ENCODE data around the gene BLOC1S3.

Gene BLOC1S3

GRCh38 chr19:45173816-45174215, 4.8 kb upstream of the BLOC1S3 start:
- DNase-seq: no peak
- peaks cover 0 to 4% of the 10 kb centered on the region in 2 donors for H3K36me3 Mint-ChIP-seq
- H3K4me3 Mint-ChIP-seq: no peak overlapping the region
- no peaks in the 10 kb centered on the region for H3K9me3 Mint-ChIP-seq
- no peaks in the 10 kb centered on the region for H3K27me3 Mint-ChIP-seq
- peak overlapping the region; percentile 91 for H3K27ac Mint-ChIP-seq
- ATAC-seq (replicated peaks): no peak
- peaks cover 22 to 43% of the 10 kb centered on the region in 2 donors for H3K4me1 Mint-ChIP-seq

DNA sequence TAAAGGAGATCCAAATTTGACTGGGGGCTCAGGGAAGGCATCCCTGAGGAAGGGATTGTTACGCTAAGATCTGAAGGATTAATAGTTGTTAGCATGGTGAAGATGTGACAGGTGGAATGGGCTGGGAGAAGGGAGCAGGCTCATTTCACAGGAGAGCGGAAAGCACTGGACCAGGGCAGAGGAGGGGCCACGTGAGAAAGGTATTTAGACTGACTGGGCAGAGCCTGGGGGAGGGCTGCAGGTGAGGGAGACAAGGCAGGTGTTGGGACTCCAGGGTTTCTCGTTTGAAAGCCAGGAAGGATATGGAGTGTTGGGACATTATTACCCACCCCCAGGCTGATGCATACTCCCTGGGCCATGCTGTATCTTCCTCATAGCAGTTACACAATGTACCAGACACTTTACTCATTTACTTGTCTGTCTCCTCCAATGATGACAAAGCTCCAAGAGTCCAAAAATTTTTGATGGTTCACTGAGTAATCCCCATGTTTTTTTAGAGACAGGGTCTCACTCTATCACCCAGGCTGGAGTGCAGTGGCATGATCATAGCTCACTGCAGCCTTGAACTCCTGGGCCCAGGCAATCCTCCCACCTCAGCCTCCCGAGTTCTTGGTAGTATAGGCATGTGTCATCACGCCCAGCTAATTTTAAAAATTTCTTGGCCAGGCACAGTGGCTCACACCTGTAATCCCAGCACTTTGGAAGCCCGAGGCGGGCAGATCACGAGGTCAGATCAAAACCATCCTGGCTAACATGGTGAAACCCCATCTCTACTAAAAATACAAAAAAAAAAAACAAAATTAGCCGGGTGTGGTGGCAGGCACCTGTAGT, 2.9 kb upstream of the BLOC1S3 start:
- Mint-ChIP-seq H3K9me3 (no peaks in the 10 kb centered on the region), H3K36me3 (peaks cover 0 to 4% of the 10 kb centered on the region in 2 donors), H3K27me3 (no peaks in the 10 kb centered on the region), H3K27ac (no peak overlapping the region), H3K4me3 (peak overlapping the region in 1 of 2 donors; percentile 15), H3K4me1 (peaks cover 26 to 52% of the 10 kb centered on the region in 2 donors)
- no peak for DNase-seq
- no peak for ATAC-seq (replicated peaks)

DNA sequence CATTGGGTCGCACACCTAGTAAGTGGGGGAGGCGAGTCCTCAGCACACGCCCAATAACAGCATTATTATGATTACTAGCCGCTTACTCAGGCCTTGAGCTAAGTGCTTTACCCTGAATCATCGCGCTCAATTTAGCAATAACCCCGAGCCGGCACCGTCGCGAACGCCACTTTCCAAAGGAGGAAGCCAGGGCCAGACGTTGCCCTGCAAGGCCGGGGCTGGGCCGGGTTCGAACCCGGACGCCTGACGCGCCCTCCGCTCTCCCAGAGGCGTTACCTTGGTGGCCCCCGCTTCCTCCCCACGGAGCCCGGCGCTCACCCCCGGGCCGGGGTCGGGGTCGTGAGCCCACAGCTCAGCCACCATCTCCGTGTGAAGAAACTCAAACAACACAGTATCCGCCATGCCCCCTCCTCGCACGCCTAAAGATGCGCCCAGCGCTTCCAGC, 745 bp upstream of the BLOC1S3 start, which contains the start of gene TRAPPC6A:
Gene TRAPPC6A, minus strand, starts transcription at position 421 of the 445 bp plus-strand sequence. Its CDS starts 19 bp downstream, at position 402.
- DNase-seq (no peak), ATAC-seq (replicated peaks) (peak; percentile 5 to 6)
- Mint-ChIP-seq H3K4me1 (peaks cover 23 to 50% of the 10 kb centered on the region in 2 donors), H3K9me3 (no peaks in the 10 kb centered on the region), H3K27me3 (no peaks in the 10 kb centered on the region), H3K4me3 (peak within 1 kb of the TSS; percentile 86 to 90), H3K27ac (peak within 1 kb of the TSS; percentile 97), H3K36me3 (peaks cover 10 to 18% of the 10 kb centered on the region in 2 donors)

DNA sequence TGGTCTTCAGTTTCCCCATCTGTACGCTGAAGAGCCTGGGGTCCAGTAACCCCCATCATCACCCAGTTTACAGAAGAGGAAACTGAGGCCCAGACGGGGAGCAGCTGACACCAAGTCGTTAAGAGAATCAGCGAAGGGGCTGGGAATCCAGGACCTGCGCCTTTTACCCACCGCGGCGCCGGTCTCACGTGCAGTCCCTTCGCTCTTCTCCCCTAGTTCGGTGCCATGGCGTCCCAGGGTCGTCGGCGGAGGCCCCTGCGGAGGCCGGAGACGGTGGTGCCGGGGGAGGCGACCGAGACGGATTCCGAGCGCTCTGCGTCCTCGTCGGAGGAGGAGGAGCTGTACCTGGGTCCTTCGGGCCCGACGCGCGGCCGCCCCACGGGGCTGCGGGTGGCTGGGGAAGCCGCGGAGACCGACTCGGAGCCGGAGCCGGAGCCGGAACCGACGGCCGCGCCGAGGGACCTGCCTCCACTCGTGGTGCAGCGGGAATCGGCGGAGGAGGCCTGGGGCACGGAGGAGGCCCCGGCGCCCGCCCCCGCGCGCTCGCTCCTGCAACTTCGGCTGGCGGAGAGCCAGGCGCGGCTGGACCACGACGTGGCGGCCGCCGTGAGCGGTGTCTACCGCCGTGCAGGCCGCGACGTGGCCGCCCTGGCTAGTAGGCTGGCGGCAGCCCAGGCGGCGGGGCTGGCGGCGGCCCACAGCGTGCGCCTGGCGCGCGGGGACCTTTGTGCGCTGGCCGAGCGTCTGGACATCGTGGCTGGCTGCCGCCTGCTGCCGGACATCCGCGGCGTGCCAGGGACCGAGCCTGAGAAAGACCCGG, 698 bp downstream of the BLOC1S3 start:
- no peaks in the 10 kb centered on the region for H3K27me3 Mint-ChIP-seq
- ATAC-seq (replicated peaks): peak in 1 of 2 donors; percentile 10

GRCh38 chr19:45179892-45180370, 1.3 kb downstream of the BLOC1S3 start:
- ATAC-seq (replicated peaks) (no peak), DNase-seq (no peak)
- no peaks in the 10 kb centered on the region for H3K9me3 Mint-ChIP-seq
- peaks cover 11 to 20% of the 10 kb centered on the region in 2 donors for H3K36me3 Mint-ChIP-seq
- H3K27me3 Mint-ChIP-seq: no peaks in the 10 kb centered on the region
- peak overlapping the region; percentile 78 to 86 for H3K4me3 Mint-ChIP-seq
- H3K4me1 Mint-ChIP-seq: peaks cover 23 to 55% of the 10 kb centered on the region in 2 donors
- H3K27ac Mint-ChIP-seq: peak overlapping the region; percentile 56

More for the DNA sequence above, 698 bp downstream of the BLOC1S3 start:
- H3K4me3 Mint-ChIP-seq: peak overlapping the region; percentile 86 to 90
- no peaks in the 10 kb centered on the region for H3K9me3 Mint-ChIP-seq
- H3K36me3 Mint-ChIP-seq: peaks cover 11 to 20% of the 10 kb centered on the region in 2 donors
- H3K27ac Mint-ChIP-seq: peak overlapping the region; percentile 97
- H3K4me1 Mint-ChIP-seq: peaks cover 21 to 48% of the 10 kb centered on the region in 2 donors
- DNase-seq: peak; percentile 33

DNA sequence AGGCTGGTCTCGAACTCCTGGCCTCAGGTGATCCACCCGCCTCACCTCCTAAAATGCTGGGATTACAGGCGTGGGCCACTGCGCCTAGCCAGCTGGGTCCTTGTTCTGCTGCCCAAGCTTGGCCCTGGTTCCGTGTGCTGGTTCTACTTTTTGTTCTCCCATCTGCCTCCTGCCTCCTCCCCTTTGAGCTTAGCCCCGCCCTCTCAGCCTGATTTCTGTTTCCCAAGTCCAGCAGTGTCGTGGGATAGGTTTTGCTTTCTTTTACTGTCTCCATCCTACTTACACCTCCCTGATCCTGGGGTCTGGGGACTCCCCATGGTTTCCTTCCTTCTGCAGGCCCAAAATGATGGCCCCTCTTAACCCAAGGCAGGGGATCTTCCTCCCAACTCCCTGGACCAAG, 2.4 kb downstream of the BLOC1S3 start:
- peaks cover 25 to 54% of the 10 kb centered on the region in 2 donors for H3K4me1 Mint-ChIP-seq
- peaks cover 11 to 16% of the 10 kb centered on the region in 2 donors for H3K36me3 Mint-ChIP-seq
- H3K27me3 Mint-ChIP-seq: no peaks in the 10 kb centered on the region
- peak overlapping the region; percentile 56 for H3K27ac Mint-ChIP-seq
- H3K9me3 Mint-ChIP-seq: no peaks in the 10 kb centered on the region
- ATAC-seq (replicated peaks) (no peak), DNase-seq (no peak)
- peak overlapping the region; percentile 69 to 86 for H3K4me3 Mint-ChIP-seq

DNA sequence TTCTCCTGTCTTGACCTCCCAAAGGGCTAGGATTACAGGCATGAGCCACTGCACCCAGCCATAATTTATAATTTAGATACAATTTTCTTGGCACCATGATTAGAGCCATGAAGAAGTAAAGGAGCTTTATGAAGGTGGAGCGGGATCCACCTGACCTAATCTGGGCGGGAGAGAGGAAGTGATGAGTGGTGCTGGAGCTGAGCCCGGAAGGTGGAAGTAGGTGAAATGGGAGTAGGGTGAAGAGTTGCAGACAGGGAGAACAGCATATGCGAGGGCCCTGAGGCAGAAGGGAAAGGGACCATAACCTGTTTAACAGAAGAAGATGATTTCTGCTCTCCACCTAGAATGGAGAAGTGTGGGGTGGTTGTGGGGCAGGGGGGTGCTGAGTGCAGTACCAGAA, 4.2 kb downstream of the BLOC1S3 start:
- H3K27me3 Mint-ChIP-seq: no peaks in the 10 kb centered on the region
- no peaks in the 10 kb centered on the region for H3K9me3 Mint-ChIP-seq
- peaks cover 30 to 58% of the 10 kb centered on the region in 2 donors for H3K4me1 Mint-ChIP-seq
- ATAC-seq (replicated peaks) (no peak), DNase-seq (no peak)
- peaks cover 11 to 16% of the 10 kb centered on the region in 2 donors for H3K36me3 Mint-ChIP-seq
- no peak overlapping the region for H3K27ac Mint-ChIP-seq
- H3K4me3 Mint-ChIP-seq: no peak overlapping the region

DNA sequence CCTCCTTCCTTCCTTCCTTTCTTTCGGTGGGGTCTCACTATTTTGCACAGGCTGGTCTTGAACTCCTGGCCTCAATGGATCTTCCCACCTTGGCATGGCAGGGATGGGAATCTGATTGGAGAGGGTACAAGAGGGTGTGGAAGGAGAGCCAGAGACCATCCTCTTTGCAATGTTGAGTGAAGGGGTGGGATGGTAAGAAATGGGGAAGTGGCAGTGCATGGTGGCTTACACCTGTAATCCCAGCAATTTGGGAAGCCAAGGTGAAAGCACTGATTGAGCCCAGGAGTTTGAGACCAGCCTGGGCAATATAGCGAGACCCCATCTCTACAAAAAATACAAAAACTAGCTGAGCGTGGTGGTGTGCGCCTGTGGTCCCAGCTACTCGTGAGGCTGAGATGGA, 5.5 kb downstream of the BLOC1S3 start:
- peaks cover 11 to 16% of the 10 kb centered on the region in 2 donors for H3K36me3 Mint-ChIP-seq
- H3K27me3 Mint-ChIP-seq: no peaks in the 10 kb centered on the region
- H3K4me3 Mint-ChIP-seq: no peak overlapping the region
- DNase-seq (no peak), ATAC-seq (replicated peaks) (no peak)
- no peaks in the 10 kb centered on the region for H3K9me3 Mint-ChIP-seq
- no peak overlapping the region for H3K27ac Mint-ChIP-seq
- peaks cover 30 to 58% of the 10 kb centered on the region in 2 donors for H3K4me1 Mint-ChIP-seq

- H3K27ac Mint-ChIP-seq: no peak overlapping the region
- no peak for DNase-seq
Measured at GRCh38 chr19:45186509-45187334, 8.1 kb downstream of the BLOC1S3 start.

DNA sequence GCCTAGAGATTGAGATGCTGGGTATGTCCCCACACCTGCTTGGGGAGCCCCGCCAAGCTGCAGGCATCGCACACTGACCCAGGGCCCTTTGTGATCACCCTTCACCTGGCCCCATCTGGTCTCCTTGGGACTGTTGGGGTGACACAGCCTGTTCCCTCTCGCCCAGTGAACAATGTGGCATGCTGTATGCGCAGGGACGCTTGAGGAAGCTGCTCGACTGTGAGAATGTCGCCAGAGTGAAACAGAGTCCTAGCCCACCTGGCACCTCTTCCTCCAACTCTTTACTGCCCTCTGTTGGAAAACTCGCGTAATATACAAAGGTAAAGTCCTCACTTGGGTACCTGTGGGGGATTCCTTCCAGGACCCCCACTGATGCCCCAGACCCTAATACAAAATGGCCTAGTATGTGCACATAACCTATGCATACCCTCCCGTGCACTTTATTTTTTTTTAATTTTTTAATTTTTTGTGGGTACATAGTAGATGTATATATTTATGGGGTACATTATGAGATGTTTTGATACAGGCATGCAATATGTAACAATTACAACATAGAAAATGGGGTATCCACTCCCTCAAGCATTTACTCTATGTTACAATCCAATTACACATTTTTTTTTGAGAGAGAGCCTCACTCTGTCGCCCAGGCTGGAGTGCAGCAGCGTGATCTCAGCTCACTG, 9.0 kb downstream of the BLOC1S3 start:
- ATAC-seq (replicated peaks): peak; percentile 87 to 90
- Mint-ChIP-seq H3K4me1 (peaks cover 17 to 32% of the 10 kb centered on the region in 2 donors), H3K36me3 (peaks cover 10 to 13% of the 10 kb centered on the region in 2 donors), H3K9me3 (no peaks in the 10 kb centered on the region), H3K27ac (no peak overlapping the region), H3K4me3 (no peak overlapping the region), H3K27me3 (no peaks in the 10 kb centered on the region)
- no peak for DNase-seq

More at GRCh38 chr19:45186509-45187334, 8.1 kb downstream of the BLOC1S3 start:
- Mint-ChIP-seq H3K4me3 (no peak overlapping the region), H3K36me3 (peaks cover 11 to 15% of the 10 kb centered on the region in 2 donors), H3K9me3 (no peaks in the 10 kb centered on the region), H3K27me3 (no peaks in the 10 kb centered on the region), H3K4me1 (peaks cover 17 to 38% of the 10 kb centered on the region in 2 donors)
- ATAC-seq (replicated peaks): no peak

DNA sequence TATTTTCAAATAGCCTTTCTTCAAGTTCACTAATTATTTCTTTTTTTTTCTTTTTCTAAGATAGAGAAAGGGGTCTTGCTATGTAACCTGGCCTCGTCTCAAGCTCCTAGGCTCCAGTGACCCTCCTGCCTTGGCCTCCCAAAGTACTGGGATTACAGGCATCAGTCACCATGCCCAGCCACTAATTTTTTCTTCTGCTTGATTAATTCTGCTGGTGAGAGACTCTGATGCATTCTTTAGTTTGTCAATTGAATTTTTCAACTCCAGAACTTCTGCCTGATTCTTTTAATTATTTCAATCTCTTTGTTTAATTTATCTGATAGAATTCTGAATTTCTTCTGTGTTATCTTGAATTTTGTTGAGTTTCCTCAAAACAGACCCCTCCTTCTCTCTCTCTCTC, 11.4 kb downstream of the BLOC1S3 start:
- peaks cover 6 to 15% of the 10 kb centered on the region in 2 donors for H3K4me1 Mint-ChIP-seq
- H3K36me3 Mint-ChIP-seq: peaks cover 8 to 9% of the 10 kb centered on the region in 2 donors
- DNase-seq (no peak), ATAC-seq (replicated peaks) (no peak)
- no peak overlapping the region for H3K27ac Mint-ChIP-seq
- no peaks in the 10 kb centered on the region for H3K9me3 Mint-ChIP-seq
- H3K4me3 Mint-ChIP-seq: no peak overlapping the region
- H3K27me3 Mint-ChIP-seq: no peaks in the 10 kb centered on the region

DNA sequence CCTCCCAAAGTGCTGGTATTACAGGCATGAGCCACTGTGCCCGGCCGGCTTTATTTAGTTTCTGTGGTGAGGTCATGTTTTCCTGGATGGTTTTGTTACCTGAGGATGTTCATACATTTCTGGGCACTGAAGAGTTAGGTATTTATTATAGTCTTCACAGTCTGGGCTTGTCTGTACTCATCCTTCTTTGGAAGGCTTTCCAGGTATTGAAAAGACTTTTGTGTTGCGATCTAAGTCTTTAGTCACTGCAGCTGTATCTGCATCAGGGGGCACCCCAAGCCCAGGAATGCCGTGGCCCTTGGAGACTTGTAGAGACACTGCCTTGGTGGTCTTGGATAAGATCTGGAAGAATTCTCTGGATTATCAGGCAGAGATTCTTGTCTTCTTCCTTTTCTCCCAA, 12.8 kb downstream of the BLOC1S3 start:
- no peaks in the 10 kb centered on the region for H3K27me3 Mint-ChIP-seq

DNA sequence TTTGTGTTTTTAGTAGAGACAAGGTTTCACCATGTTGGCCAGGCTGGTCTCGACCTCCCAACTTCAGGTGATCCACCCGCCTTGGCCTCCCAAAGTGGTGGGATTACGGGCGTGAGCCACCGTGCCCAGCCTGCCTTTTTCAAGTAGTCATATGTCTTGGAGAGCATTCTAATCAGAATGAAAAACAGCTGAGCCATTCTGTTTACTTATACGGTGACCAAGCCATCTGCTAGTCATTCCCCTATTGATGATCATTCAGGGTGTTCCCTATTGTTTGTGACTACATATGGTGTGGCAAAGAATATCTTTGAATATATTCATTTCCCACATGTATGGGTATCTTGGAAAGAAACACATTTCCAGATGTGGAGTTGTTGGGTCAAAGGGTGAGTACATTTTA, 17.2 kb downstream of the BLOC1S3 start:
- Mint-ChIP-seq H3K4me3 (no peak overlapping the region), H3K27me3 (peaks cover 4 to 6% of the 10 kb centered on the region in 2 donors), H3K4me1 (no peaks in the 10 kb centered on the region), H3K9me3 (no peaks in the 10 kb centered on the region), H3K27ac (no peak overlapping the region), H3K36me3 (peaks cover 0 to 3% of the 10 kb centered on the region in 2 donors)
- no peak for DNase-seq
- no peak for ATAC-seq (replicated peaks)

More for the DNA sequence above, 12.8 kb downstream of the BLOC1S3 start:
- Mint-ChIP-seq H3K4me1 (peaks cover 5 to 10% of the 10 kb centered on the region in 2 donors), H3K9me3 (no peaks in the 10 kb centered on the region), H3K36me3 (peaks cover 8 to 9% of the 10 kb centered on the region in 2 donors), H3K4me3 (no peak overlapping the region), H3K27ac (no peak overlapping the region)
- DNase-seq (no peak), ATAC-seq (replicated peaks) (no peak)

Data from stimulated activated naive B cell treated with anti-CD40 and anti-IgM and Interleukin-4, amounts not matched to agents 10 μg/mL and 1 μg/mL and 100 μg/mL, for 72 hours (primary cell).